Tibial nerve (tissue), 4 donors: ENCODE data around the gene TUBB4A. TPM values are rescaled to one million over a fixed set of nuclear protein-coding genes. Genes with fewer than 3 reads are reported as not detected.

ENCODE experiments used
- DNase-seq, 2 donors: peaks; one replicate each; pipeline ENCODE4 v3.0.0-alpha.2; 2019; ENCODE audit warnings: low spot score in 2 of 2
- H3K27ac ChIP-seq, 4 donors: fragments of 200-600 bp; sonication (generic) in 3 of 4; one replicate each; pipeline ENCODE4 v1.5.1; 2017 to 2019; ENCODE audit warnings: mild to moderate bottlenecking in 1 of 4
- H3K27me3 ChIP-seq, 2 donors: fragments of 200-600 bp; sonication (generic) in 1 of 2; one replicate each; pipeline versions ENCODE4 v1.5.1 to v1.6.0; 2017 to 2019
- H3K36me3 ChIP-seq, 3 donors: fragments of 200-600 bp; sonication (generic); one replicate each; pipeline ENCODE4 v1.5.1; 2018 to 2019
- H3K4me1 ChIP-seq, 4 donors: fragments of 200-600 bp; sonication (generic) in 3 of 4; one replicate each; pipeline ENCODE4 v1.5.1; 2017 to 2019
- H3K4me3 ChIP-seq, 4 donors: fragments of 200-600 bp; sonication (generic) in 3 of 4; one replicate each; pipeline ENCODE4 v1.5.1; 2017 to 2019; ENCODE audit warnings: mild to moderate bottlenecking in 1 of 4, moderate library complexity in 1 of 4
- H3K9me3 ChIP-seq, 4 donors: fragments of 200-600 bp; sonication (generic) in 3 of 4; one replicate each; pipeline ENCODE4 v1.5.1; 2017 to 2019
- EP300 ChIP-seq, 2 donors: sonication (generic); formaldehyde crosslinking; IDR thresholded peaks; one replicate each; pipeline ENCODE4 v1.6.1; 2017; ENCODE audit warnings: antibody characterized with exemption in 2 of 2, mild to moderate bottlenecking in 1 of 2
- POLR2A ChIP-seq, 2 donors: fragments of 450-650 bp; IDR thresholded peaks; one replicate each; pipeline ENCODE4 v1.6.1; 2017; ENCODE audit warnings: antibody characterized with exemption in 2 of 2, mild to moderate bottlenecking in 2 of 2, moderate library complexity in 2 of 2
- WGBS, 2 donors: methylation state at CpG; one replicate each; pipeline ENCODE4 v1.1.5; 2018; 5-methylcytosine and 5-hydroxymethylcytosine counted together
- total RNA-seq, 4 donors: library from RNA; depleted of rRNA; stranded (reverse); fragments of >200 nt; gene quantifications; one replicate each; pipeline ENCODE4 v1.1.0, GENCODE V29; 2016
- TF ChIP-seq, protein P1 (sequence below), 5 experiments: fragments of 200-600 bp in 3 of 5; fragments of 450-650 bp in 2 of 5; sonication (generic) in 3 of 5; IDR thresholded peaks; one replicate each; pipeline ENCODE4 v1.5.1; 2016 to 2019; ENCODE audit warnings: antibody characterized with exemption in 5 of 5, mild to moderate bottlenecking in 3 of 5, moderate library complexity in 2 of 5

TUBB4A gene
- total RNA-seq, 4 donors from 2014 or later = 10.8 to 31.0 (median 22.1) TPM

DNA sequence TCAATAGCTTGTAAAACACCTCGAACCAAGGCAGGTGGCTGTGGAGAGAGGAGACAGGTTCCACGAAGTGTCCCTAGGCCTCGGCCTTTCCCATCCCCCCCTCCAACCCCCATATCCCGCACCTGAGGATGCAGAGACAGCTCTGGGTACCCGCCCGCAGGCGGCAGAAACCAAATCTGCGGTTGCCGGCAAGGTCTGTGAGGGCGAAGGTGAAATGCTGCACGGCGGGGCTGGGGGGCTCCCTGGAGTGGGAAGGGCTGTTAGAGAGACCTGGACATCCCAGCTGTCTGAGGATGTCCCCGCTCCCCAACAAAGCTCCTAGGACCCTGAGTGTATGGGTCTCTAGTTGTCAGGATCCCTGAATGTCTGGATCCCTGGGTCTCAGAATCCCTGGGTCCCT is 23.3 kb downstream of the TUBB4A start:
- H3K4me1 ChIP-seq = peaks cover 0 to 18% (median 0%) of the 10 kb centered on the region in 4 donors
- no peak overlapping the region for H3K4me3 ChIP-seq
- no peak for TF ChIP-seq EP300 (IDR thresholded peaks at IDR 0.05)
- no peak for TF ChIP-seq POLR2A (IDR thresholded peaks at IDR 0.05)
- TF ChIP-seq, protein P1, sequence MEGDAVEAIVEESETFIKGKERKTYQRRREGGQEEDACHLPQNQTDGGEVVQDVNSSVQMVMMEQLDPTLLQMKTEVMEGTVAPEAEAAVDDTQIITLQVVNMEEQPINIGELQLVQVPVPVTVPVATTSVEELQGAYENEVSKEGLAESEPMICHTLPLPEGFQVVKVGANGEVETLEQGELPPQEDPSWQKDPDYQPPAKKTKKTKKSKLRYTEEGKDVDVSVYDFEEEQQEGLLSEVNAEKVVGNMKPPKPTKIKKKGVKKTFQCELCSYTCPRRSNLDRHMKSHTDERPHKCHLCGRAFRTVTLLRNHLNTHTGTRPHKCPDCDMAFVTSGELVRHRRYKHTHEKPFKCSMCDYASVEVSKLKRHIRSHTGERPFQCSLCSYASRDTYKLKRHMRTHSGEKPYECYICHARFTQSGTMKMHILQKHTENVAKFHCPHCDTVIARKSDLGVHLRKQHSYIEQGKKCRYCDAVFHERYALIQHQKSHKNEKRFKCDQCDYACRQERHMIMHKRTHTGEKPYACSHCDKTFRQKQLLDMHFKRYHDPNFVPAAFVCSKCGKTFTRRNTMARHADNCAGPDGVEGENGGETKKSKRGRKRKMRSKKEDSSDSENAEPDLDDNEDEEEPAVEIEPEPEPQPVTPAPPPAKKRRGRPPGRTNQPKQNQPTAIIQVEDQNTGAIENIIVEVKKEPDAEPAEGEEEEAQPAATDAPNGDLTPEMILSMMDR (IDR thresholded peaks at IDR 0.05) = no peak
- no peak overlapping the region for H3K27ac ChIP-seq
- no peaks in the 10 kb centered on the region for H3K36me3 ChIP-seq
- DNase-seq = no peak
- peaks cover 0 to 41% of the 10 kb centered on the region in 2 donors for H3K27me3 ChIP-seq
- no peaks in the 10 kb centered on the region for H3K9me3 ChIP-seq
- 85 to 88% methylated on average over 12 to 13 of the region's 13 CpGs for WGBS, 2 donors

DNA sequence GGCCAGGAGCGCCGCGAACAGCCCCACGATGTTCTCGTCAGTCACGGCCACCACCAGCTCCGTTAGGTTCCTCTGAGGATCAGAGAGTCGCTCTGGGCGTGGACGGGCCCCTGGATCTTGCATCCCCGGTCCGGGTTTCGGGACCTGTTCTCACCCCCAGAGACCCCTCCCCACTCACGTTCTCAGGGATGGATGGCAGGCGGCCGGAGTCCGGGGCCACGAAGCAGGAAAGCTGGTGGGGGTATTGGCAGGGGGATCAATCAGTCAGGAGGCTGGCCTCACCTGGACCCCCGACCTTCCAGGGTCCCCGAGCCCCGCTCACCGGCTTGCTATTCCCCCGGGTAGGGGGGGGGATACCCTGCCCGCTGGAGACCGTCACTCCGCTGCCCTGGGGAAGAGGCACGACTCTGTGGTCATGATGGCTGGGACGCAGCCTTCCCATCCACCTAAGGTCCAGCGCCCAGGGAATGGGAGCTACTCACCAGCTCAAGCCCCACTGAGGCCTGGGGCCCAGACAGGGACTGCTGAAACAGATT is 25.1 kb downstream of the TUBB4A start:
- H3K36me3 ChIP-seq = no peaks in the 10 kb centered on the region
- peak overlapping the region in 1 of 4 donors; percentile 31 for H3K4me3 ChIP-seq
- 20 to 24% methylated on average over 16 to 29 of the region's 29 CpGs for WGBS, 2 donors
- peaks cover 0 to 18% (median 0%) of the 10 kb centered on the region in 4 donors for H3K4me1 ChIP-seq
- DNase-seq = no peak
- H3K27ac ChIP-seq = no peak overlapping the region
- no peaks in the 10 kb centered on the region for H3K9me3 ChIP-seq
- peaks cover 0 to 37% of the 10 kb centered on the region in 2 donors for H3K27me3 ChIP-seq
- TF ChIP-seq EP300 (IDR thresholded peaks at IDR 0.05) = no peak
- TF ChIP-seq, protein P1 (IDR thresholded peaks at IDR 0.05) = no peak
- TF ChIP-seq POLR2A (IDR thresholded peaks at IDR 0.05) = no peak

DNA sequence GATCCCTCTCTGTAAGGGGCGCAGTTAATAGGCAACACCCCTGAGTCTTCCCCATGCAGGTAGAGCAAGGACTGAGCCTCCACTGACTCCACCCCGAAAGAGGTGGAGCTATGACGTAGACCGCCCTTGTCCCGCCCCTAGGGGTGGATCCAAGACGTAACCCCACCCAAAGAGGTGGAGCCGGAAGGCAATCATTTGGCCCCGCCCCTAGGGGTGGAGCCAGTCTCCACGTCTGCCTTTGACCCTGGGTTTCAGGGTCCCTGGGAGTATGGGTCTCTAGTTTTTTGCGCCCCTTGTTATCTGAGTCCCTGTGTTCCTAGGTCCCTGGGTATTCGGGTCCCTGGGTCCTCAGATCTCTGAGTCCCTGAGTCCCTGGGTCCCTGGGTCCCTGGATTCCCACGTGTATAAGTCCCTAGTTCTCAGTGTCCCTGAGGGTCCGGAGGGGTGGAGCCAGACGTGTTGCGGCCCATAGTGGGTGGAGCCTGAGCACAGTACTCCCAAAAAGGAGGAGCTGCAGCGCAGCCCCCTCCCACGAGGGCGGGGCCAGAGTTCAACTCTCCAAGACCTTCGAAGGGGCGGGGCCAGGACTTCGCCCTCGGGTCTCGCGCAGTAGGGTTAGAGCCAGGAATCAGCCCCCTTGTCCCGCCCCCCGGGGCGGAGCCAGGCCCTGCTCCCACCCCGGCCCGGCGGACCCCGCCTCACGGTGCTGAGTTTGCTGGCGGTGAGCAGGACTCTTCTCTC is 25.8 kb downstream of the TUBB4A start:
- H3K4me3 ChIP-seq = peak overlapping the region in 1 of 4 donors; percentile 31
- DNase-seq = no peak
- no peaks in the 10 kb centered on the region for H3K9me3 ChIP-seq
- peaks cover 0 to 37% of the 10 kb centered on the region in 2 donors for H3K27me3 ChIP-seq
- no peak overlapping the region for H3K27ac ChIP-seq
- WGBS, 2 donors = 11 to 19% methylated on average over 22 to 30 of the region's 33 CpGs
- peaks cover 0 to 18% (median 0%) of the 10 kb centered on the region in 4 donors for H3K4me1 ChIP-seq
- no peaks in the 10 kb centered on the region for H3K36me3 ChIP-seq
- no peak for TF ChIP-seq POLR2A (IDR thresholded peaks at IDR 0.05)
- TF ChIP-seq, protein P1 (IDR thresholded peaks at IDR 0.05) = no peak
- no peak for TF ChIP-seq EP300 (IDR thresholded peaks at IDR 0.05)

DNA sequence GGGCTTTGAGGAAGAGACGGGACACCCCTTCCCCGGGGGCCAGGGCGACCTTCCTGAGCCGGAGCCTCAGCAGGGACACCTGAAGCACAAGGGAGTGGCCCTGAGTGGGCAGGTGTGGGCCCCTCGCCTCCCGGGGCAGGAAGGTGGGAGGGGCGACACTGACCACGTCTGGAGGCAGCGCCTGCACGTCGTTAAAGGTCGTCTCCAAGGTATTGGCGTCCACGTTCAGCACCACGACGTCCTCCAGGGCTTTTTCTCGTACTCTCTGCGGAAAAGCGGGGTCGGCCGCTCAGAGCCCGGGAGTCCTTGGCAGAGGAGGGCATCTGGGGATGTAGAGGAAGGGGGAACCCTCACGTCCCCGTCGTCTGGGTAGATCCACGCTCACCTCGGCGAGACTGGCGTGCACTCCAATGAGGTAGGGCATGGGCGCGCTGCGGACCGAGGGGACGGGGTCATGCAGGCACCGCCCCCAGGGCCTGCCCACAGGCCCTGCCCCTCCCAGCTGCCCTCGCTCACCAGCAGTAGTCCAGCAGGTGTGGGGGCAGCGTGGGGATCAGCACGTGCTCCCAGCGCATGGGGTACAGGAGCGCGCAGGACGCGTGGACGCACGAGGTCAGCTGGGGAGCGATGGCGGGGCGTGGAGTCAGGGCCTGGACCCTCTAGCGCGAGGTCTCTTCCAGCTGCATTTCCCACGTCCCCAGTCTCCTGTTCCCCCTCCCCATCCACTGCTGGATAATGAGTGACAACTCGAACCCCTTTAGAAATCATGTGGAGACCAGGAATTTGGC is 26.6 kb downstream of the TUBB4A start:
- peaks cover 0 to 18% (median 0%) of the 10 kb centered on the region in 4 donors for H3K4me1 ChIP-seq
- WGBS, 2 donors = 22% methylated on average over 39 to 51 of the region's 52 CpGs
- no peak overlapping the region for H3K27ac ChIP-seq
- H3K27me3 ChIP-seq = peaks cover 0 to 37% of the 10 kb centered on the region in 2 donors
- H3K9me3 ChIP-seq = no peaks in the 10 kb centered on the region
- DNase-seq = no peak
- no peaks in the 10 kb centered on the region for H3K36me3 ChIP-seq
- TF ChIP-seq POLR2A (IDR thresholded peaks at IDR 0.05) (no peak), EP300 (IDR thresholded peaks at IDR 0.05) (no peak)
- TF ChIP-seq, protein P1 (IDR thresholded peaks at IDR 0.05) = no peak
- H3K4me3 ChIP-seq = no peak overlapping the region
